ENCODE results near the gene WBP4. TPM values are rescaled to one million over a fixed set of nuclear protein-coding genes. Genes with fewer than 3 reads are reported as not detected.
A peak's percentile ranks its signal among the peaks of the same experiment; 100 is the strongest.
"Not testable (repeated sequence)": the region's sequence is repeated elsewhere in the genome, so short reads cannot be mapped to it uniquely, and the experiment has no call there.

Gene WBP4
- total RNA-seq, 2 experiments from 2014 or later = 6.9 to 7.4 TPM

DNA sequence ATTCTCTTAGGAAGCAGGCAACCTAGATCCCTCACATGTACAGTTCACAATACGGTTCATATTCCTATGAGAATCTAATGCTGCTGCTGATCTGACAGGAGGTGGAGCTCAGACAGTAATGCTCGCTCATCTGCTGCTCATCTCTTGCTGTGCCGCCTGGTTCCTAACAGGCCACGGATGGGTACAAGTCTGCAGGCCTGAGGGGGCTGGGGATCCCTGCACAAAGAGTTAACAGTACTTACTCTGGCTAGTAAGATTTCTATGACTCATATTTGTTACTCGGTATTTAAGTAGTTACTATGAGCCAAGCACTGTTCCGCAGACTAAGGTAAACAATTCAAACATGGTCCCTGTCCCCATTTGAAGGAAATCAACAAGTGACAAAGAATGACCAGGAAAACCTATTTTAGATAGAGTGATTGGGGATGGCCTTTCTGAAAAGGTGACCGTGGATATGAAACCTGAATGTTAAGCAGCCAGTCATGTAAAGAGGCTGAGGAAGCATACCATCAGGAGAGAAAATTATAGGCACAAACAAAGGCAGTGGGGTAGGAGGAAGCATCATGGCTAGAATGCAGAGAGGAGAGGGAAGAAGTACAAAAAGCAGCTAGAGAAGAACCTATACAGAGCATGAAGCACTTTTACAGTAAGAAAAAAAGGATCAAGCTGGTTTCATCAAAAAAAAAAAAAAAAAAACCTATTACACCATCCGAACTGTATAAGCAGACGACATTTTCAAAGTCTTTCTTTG is 20.6 kb upstream of the WBP4 start:
- Mint-ChIP-seq H3K27ac (peak overlapping the region; percentile 7), H3K4me1 (ENCODE audit: low read depth) (peaks cover 15% of the 10 kb centered on the region), H3K27me3 (no peaks in the 10 kb centered on the region), H3K4me3 (no peak overlapping the region), H3K36me3 (ENCODE audit: low read depth) (no peaks in the 10 kb centered on the region), H3K9me3 (peaks cover 2% of the 10 kb centered on the region)
- DNase-seq = no peak
- Histone ChIP-seq H3K4me1 (ENCODE audit: insufficient read depth, low read length) (no peaks in the 10 kb centered on the region), H3K4me3 (ENCODE audit: low read length) (no peak overlapping the region), H3K27me3 (ENCODE audit: control insufficient read depth in 1 of 2, insufficient read depth in 2 of 2, low read length in 2 of 2) (no peaks in the 10 kb centered on the region), H3K9me3 (ENCODE audit: control insufficient read depth in 1 of 2, insufficient read depth in 1 of 2, low read length in 2 of 2) (no peaks in the 10 kb centered on the region), H3K27ac (ENCODE audit: low read depth in 1 of 2, low read length in 2 of 2) (no peak overlapping the region), H3K36me3 (ENCODE audit: insufficient read depth, low read length) (no peaks in the 10 kb centered on the region)
- no peak for TF ChIP-seq CTCF (IDR thresholded peaks at IDR 0.05)
- CTCF ChIA-PET = interaction anchor here (0.6 to 0.7 kb wide), 2 partner anchors 10 to 54 kb away, joined by 3 to 4 read pairs; no protein-coding TSS in a partner anchor
- POLR2A ChIA-PET = no interaction called here
- intact Hi-C loops (cut with DNase I, micrococcal nuclease) = no loop called here
- no peak for ATAC-seq (ENCODE audit: poor library complexity)

GRCh38 chr13:41042419-41042818 is 18.9 kb upstream of the WBP4 start:
- intact Hi-C loops (cut with DNase I, micrococcal nuclease); DNase-seq; H3K27me3 ChIP-seq (ENCODE audit: control insufficient read depth in 1 of 2, insufficient read depth in 2 of 2, low read length in 2 of 2); H3K4me3 ChIP-seq (ENCODE audit: low read length); POLR2A ChIA-PET; H3K9me3 ChIP-seq (ENCODE audit: control insufficient read depth in 1 of 2, insufficient read depth in 1 of 2, low read length in 2 of 2); H3K27ac ChIP-seq (ENCODE audit: low read depth in 1 of 2, low read length in 2 of 2); H3K4me1 ChIP-seq (ENCODE audit: insufficient read depth, low read length); H3K36me3 Mint-ChIP-seq (ENCODE audit: low read depth); H3K4me3 Mint-ChIP-seq; H3K36me3 ChIP-seq (ENCODE audit: insufficient read depth, low read length); ATAC-seq (ENCODE audit: poor library complexity); H3K27ac Mint-ChIP-seq; H3K27me3 Mint-ChIP-seq; H3K9me3 Mint-ChIP-seq: not testable (repeated sequence)
- peaks cover 15% of the 10 kb centered on the region for H3K4me1 Mint-ChIP-seq (ENCODE audit: low read depth)
- CTCF ChIA-PET = interaction anchor here (1.0 kb wide), 1 partner anchor 10 kb away, joined by 3 read pairs; no protein-coding TSS in a partner anchor

DNA sequence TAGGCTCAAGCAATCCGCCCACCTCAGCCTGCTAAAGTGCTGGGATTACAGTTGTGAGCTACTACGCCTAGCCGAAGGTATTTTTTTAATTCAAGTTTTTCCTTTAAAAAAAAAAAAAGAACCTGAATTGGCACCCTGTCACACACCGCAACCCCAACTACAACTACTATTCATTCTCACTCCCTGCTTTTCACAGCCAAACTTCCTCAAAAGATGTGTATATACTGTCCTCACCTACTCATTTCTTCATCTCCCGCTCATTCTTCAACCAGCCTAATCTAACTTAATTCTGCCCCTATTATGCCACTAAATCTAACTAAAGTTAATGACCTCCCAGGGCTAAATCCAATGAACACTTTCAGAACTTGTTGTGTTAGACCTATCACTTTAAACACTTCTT is 12.7 kb upstream of the WBP4 start:
- H3K4me1 Mint-ChIP-seq (ENCODE audit: low read depth) = peaks cover 21% of the 10 kb centered on the region
- Histone ChIP-seq H3K9me3 (ENCODE audit: control insufficient read depth in 1 of 2, insufficient read depth in 1 of 2, low read length in 2 of 2) (no peaks in the 10 kb centered on the region), H3K27ac (ENCODE audit: low read depth in 1 of 2, low read length in 2 of 2) (no peak overlapping the region), H3K4me1 (ENCODE audit: insufficient read depth, low read length) (no peaks in the 10 kb centered on the region), H3K36me3 (ENCODE audit: insufficient read depth, low read length) (no peaks in the 10 kb centered on the region), H3K27me3 (ENCODE audit: control insufficient read depth in 1 of 2, insufficient read depth in 2 of 2, low read length in 2 of 2) (no peaks in the 10 kb centered on the region), H3K4me3 (ENCODE audit: low read length) (no peak overlapping the region)
- no peaks in the 10 kb centered on the region for H3K9me3 Mint-ChIP-seq
- DNase-seq = no peak
- intact Hi-C loops (cut with DNase I, micrococcal nuclease) = no loop called here
- POLR2A ChIA-PET = interaction anchor here (0.5 to 2.7 kb wide), 2 partner anchors 13 to 74 kb away, joined by 3 to 6 read pairs; partner anchors contain the start of gene WBP4
- peaks cover 5% of the 10 kb centered on the region for H3K36me3 Mint-ChIP-seq (ENCODE audit: low read depth)
- no peak for TF ChIP-seq CTCF (IDR thresholded peaks at IDR 0.05)
- H3K4me3 Mint-ChIP-seq = no peak overlapping the region
- no peak for ATAC-seq (ENCODE audit: poor library complexity)
- H3K27me3 Mint-ChIP-seq = no peaks in the 10 kb centered on the region
- no peak overlapping the region for H3K27ac Mint-ChIP-seq
- CTCF ChIA-PET = interaction anchor here (1.2 kb wide), 1 partner anchor 74 kb away, joined by 4 read pairs; no protein-coding TSS in a partner anchor
